Activated CD8-positive, alpha-beta memory T cell treated with anti-CD3 and anti-CD28 coated beads for 24 hours (primary cell): ENCODE results near the gene PTPRG.

Experiments used
- DNase-seq: peaks from one replicate; pipeline ENCODE4 v3.0.0-alpha.2; 2020

Gene PTPRG

GRCh38 chr3:61983479-61983878 is 422.1 kb downstream of the PTPRG start:
- no peak for DNase-seq

- no peak for DNase-seq
Measured at GRCh38 chr3:61985020-61985419, 423.6 kb downstream of the PTPRG start.

- DNase-seq, result no peak
Measured at GRCh38 chr3:61986473-61986872, 425.1 kb downstream of the PTPRG start.

GRCh38 chr3:61989681-61990080 is 428.3 kb downstream of the PTPRG start:
- DNase-seq, result no peak

- DNase-seq, result no peak
Measured at GRCh38 chr3:61990327-61991027, 429.1 kb downstream of the PTPRG start.

- no peak for DNase-seq
Measured at GRCh38 chr3:61991706-61992105, 430.3 kb downstream of the PTPRG start.

- no peak for DNase-seq
Measured at GRCh38 chr3:61996366-61996765, 435.0 kb downstream of the PTPRG start.

- DNase-seq, result no peak
Measured at GRCh38 chr3:61997101-61997500, 435.7 kb downstream of the PTPRG start.

GRCh38 chr3:62003835-62004234 is 442.5 kb downstream of the PTPRG start:
- DNase-seq, result no peak

GRCh38 chr3:62007036-62007435 is 445.7 kb downstream of the PTPRG start:
- no peak for DNase-seq

- no peak for DNase-seq
Measured at GRCh38 chr3:62010989-62011388, 449.6 kb downstream of the PTPRG start.

- no peak for DNase-seq
Measured at GRCh38 chr3:62011666-62012065, 450.3 kb downstream of the PTPRG start.

GRCh38 chr3:62013951-62014350 is 452.6 kb downstream of the PTPRG start:
- no peak for DNase-seq

- no peak for DNase-seq
Measured at GRCh38 chr3:62015111-62015510, 453.7 kb downstream of the PTPRG start.

- DNase-seq, result no peak
Measured at GRCh38 chr3:62019906-62020305, 458.5 kb downstream of the PTPRG start.

- DNase-seq, result no peak
Measured at GRCh38 chr3:62020706-62021105, 459.3 kb downstream of the PTPRG start.

- DNase-seq, result no peak
Measured at GRCh38 chr3:62022312-62022711, 460.9 kb downstream of the PTPRG start.

GRCh38 chr3:62024882-62025281 is 463.5 kb downstream of the PTPRG start:
- no peak for DNase-seq

- DNase-seq, result no peak
Measured at GRCh38 chr3:62025913-62026312, 464.5 kb downstream of the PTPRG start.

- DNase-seq, result no peak
Measured at GRCh38 chr3:62027241-62027640, 465.9 kb downstream of the PTPRG start.

- DNase-seq, result no peak
Measured at GRCh38 chr3:62027796-62028195, 466.4 kb downstream of the PTPRG start.

- DNase-seq, result no peak
Measured at GRCh38 chr3:62028236-62028635, 466.9 kb downstream of the PTPRG start.

- DNase-seq, result no peak
Measured at GRCh38 chr3:62032738-62033137, 471.4 kb downstream of the PTPRG start.

- DNase-seq, result no peak
Measured at GRCh38 chr3:62035402-62036057, 474.2 kb downstream of the PTPRG start.

- no peak for DNase-seq
Measured at GRCh38 chr3:62036726-62037125, 475.4 kb downstream of the PTPRG start.
